GM15510 (cell line): ENCODE data around the gene EFCAB8.

Experiments used
- POLR2A ChIP-seq: IDR thresholded peaks from 3 replicates; pipeline ENCODE4 v1.6.1; 2011; ENCODE audit warnings: borderline replicate concordance; ENCODE audit not compliant: insufficient read length; ENCODE audit errors: extremely low read depth

EFCAB8 gene

DNA sequence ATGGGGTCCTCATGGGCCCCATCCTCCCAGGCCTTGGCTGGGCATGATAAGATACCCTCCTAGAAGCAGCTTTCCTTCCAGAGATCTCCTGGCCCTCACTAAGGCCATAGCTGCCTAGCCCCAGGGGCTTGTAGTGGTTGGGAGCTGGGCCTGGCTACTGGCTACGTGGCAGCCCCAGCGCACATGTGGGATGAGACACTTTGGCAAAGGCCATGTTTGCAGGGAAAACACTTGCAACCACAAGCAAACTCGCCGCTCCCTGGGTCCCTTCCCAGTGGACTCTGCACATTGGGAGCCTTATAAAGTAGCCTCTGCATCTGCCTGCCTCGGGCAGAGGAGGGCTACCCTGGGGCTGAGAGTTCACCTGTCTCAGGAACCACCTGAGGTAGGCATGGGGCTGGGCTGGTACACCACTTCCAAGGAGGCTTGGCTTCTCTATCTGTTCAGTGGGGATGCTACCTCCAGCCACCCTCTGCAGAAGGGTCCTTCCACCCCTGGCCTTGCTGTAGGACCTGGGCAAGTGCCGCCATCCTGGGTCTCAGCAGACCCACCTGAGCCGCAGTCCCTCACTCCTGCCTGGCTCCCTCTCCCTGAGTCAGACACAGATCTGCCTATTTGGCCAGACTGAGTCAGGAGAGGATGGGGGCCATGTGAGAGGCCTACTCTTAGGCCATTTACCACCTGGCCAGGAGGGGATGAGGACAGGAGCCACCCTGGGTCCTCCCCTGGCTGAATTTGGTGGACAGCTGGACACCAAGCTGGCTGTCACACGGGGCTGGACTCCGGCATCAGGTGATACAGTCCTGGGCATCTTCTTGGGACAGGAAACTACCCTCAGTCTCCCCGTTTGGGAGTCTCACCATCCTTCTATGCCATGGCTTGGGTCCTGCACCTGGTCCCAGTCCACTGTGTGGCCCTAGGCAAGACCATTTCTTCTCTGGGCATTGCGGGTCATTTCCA is 148.9 kb downstream of the EFCAB8 start, which contains the start of gene BPIFB2:
BPIFB2 (plus strand) TSS at position 329 of the 960 bp plus-strand sequence. CDS start 871 bp downstream, outside the sequence.
- TF ChIP-seq POLR2A: no peak

DNA sequence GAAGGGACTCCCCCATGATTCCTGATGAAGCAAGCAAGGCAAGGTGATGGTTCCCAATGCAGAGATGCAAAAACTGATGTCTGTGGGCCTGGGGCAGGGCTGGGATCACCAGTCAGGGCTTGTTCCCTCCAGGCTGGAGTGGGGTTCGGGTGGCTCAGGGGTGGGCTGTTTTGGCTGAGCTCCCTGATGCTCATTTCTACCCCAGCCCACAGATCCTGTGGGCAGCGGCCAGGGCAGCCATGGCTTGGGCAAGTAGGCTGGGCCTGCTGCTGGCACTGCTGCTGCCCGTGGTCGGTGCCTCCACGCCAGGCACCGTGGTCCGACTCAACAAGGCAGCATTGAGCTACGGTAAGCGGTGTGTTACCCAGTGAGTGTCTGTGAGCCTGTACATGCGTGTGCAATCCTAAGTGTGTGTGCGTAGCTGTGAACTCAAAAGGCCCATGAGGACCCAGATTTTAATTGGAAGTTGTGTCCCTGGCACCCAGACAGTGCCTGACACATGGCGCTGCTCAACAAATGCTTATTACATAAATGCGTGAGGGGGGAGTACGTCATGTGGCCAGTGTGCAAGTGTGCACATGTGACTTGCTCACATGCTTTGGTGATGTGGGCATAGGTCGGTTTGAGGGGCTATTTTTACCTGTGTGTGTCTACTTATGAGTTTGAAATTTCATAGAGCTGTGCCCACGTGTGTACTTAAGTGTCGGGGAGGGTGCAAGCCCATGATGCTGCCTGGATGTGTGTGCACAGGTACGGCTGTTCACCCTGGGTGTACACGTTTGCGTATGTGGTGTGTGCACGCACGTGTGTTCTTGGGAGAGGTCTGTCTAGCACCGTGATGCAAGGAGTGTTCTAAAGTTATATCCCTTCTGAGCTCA is 149.9 kb downstream of the EFCAB8 start:
- no peak for TF ChIP-seq POLR2A

DNA sequence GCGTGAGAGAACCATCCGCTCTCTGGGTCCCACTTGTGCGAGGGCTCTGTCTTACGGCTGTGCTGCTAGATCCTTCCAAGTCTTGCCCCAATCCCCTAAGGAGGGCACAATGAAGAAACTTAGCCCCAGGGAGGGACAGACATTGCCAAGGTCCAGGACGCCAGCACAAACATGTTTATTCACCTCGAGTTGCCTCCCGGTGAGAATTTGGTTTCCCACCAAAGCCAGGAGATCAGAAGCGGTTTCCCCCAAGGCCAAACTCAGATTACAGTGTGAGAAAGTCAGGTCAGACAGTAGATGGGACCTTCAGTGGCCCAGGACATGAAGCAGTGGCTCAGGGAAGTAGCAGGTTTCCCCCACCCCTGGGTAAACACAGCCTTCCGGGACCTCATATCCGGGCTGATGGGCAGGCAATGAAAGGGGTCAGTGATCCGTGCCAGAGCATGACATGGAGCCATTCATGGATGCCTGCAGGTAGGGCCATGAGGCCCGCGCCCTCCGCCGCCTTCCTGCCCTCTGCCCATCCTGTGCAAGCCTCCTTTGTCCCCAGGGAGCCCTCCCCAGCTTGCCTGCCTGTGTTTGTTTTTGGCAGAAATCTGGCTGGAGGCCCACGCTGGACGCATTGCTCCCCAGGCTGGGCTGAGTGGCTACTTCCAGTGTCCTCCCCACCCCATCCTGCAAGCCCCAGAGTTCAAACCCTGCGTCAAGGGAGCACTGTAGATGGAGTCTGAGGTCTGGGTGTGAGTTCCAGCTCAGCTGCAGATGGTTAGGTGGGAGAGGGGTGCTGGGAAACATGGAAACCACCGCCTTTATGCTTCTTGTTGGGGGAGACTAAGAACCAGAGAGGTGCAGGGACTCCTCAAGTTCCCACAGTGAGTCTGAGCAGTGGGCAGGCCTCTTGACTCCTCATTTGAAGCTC is 150.8 kb downstream of the EFCAB8 start:
- TF ChIP-seq POLR2A: no peak

DNA sequence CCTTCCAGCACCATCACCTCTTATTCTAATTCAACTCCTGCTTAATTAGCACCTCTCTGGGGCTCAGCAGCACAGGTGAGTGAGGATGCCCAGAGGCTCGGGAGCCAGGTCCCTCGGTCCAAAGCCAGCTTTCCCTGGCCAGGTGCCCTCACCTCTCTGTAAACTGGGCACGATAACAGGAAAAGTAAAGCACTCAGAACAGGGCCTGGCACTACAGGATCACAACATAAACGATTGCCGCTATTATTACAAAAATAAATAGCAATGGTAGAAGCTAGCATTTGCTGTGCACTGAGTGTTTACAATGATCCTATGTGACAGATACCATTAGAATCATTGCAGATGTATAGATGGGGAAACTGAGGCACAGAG is 151.4 kb downstream of the EFCAB8 start:
- TF ChIP-seq POLR2A: no peak

DNA sequence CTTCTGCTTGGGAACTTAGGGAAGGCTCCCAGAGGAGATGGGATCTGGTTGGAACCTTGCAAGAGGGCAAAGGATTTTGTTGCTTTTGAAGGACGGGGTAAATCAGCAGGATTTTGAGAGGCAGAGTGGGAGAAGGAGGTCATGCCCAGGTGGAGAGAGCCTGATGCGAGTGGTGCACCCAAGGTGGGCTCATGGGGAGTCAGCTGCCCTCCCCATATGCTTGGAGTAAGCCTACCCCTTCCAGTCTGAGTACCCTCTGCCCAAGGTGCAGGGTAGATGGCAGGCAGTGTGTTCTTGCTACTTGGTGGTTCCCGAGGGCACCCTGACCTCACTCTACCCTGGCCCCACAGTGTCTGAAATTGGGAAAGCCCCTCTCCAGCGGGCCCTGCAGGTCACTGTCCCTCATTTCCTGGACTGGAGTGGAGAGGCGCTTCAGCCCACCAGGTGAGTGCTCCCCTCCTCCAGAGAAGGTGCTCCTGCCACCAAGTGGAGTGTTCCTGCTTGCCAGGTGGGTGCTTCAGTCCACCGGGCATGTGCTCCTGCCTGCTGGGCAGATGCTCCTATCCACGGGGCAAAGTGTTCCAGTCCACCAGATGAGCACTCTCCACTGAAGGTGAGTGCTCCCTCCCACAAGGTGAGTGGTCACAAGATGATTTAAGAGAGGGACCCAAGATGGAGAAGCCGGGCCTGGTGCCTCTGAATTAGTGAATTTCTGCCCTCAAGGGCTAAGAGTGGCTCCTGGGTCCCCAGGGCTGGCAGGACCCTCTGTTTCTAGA is 152.1 kb downstream of the EFCAB8 start:
- no peak for TF ChIP-seq POLR2A
